GM18868 (cell line): Measurements from ENCODE around the gene SLC45A2.

Source experiments
- ATAC-seq: cut with Tn5 transposase; IDR thresholded peaks from one replicate; pipeline ENCODE4 v1.9.1; 2021; ENCODE audit warnings: mild to moderate bottlenecking, moderate library complexity; ENCODE audit not compliant: unreplicated experiment

SLC45A2 gene

GRCh38 chr5:34007621-34008600, 23.4 kb upstream of the SLC45A2 start, which contains the start of gene AMACR:
Gene AMACR (minus strand): TSS chr5:34008050. CDS start chr5:34008019, 31 bp downstream.
- ATAC-seq = peak; percentile 87

- no peak for ATAC-seq
These were observed 22.7 kb upstream of the SLC45A2 start for GRCh38 chr5:34007201-34007620.

- ATAC-seq = no peak
These were observed 21.2 kb upstream of the SLC45A2 start for GRCh38 chr5:34005681-34006080.

GRCh38 chr5:34005211-34005610, 20.7 kb upstream of the SLC45A2 start:
- ATAC-seq = peak; percentile 11

- no peak for ATAC-seq
These were observed 19.4 kb upstream of the SLC45A2 start for GRCh38 chr5:34003941-34004340.

GRCh38 chr5:34002629-34003328, 18.3 kb upstream of the SLC45A2 start:
- ATAC-seq = no peak

- no peak for ATAC-seq
These were observed 16.8 kb upstream of the SLC45A2 start for GRCh38 chr5:34001241-34001841.

- ATAC-seq = no peak
These were observed 15.5 kb upstream of the SLC45A2 start for GRCh38 chr5:33999978-34000377.

- peak; percentile 87 for ATAC-seq
These were observed 13.0 kb upstream of the SLC45A2 start for GRCh38 chr5:33997331-33997983.

- ATAC-seq = no peak
These were observed 11.4 kb upstream of the SLC45A2 start for GRCh38 chr5:33995865-33996264.

GRCh38 chr5:33994845-33995244, 10.4 kb upstream of the SLC45A2 start:
- ATAC-seq = no peak

- ATAC-seq = no peak
These were observed 8.4 kb upstream of the SLC45A2 start for GRCh38 chr5:33992864-33993263.

GRCh38 chr5:33985447-33985846, 954 bp upstream of the SLC45A2 start:
- no peak for ATAC-seq

- ATAC-seq = no peak
These were observed 315 bp downstream of the SLC45A2 start for GRCh38 chr5:33984178-33984577.

- no peak for ATAC-seq
These were observed 2.9 kb downstream of the SLC45A2 start for GRCh38 chr5:33981408-33982162.

GRCh38 chr5:33980030-33980429, 4.5 kb downstream of the SLC45A2 start:
- no peak for ATAC-seq

GRCh38 chr5:33978306-33978705, 6.2 kb downstream of the SLC45A2 start:
- ATAC-seq = no peak

GRCh38 chr5:33976307-33976706, 8.2 kb downstream of the SLC45A2 start:
- no peak for ATAC-seq

GRCh38 chr5:33975852-33976251, 8.6 kb downstream of the SLC45A2 start:
- no peak for ATAC-seq

GRCh38 chr5:33973271-33973670, 11.2 kb downstream of the SLC45A2 start:
- ATAC-seq = peak; percentile 62
